DND-41 (cell line): ENCODE measurements around the gene TXNRD1.

Experiments
- CTCF ChIP-seq: IDR thresholded peaks from 2 replicates; pipeline ENCODE4 v1.5.1; 2012; ENCODE audit warnings: borderline replicate concordance, low read length, moderate library complexity, mild to moderate bottlenecking; ENCODE audit not compliant: poor library complexity, severe bottlenecking; ENCODE audit errors: extremely low read depth
- EZH2 ChIP-seq: IDR thresholded peaks from 3 replicates; pipeline ENCODE4 v1.6.1; 2012; ENCODE audit warnings: borderline replicate concordance, low read depth, mild to moderate bottlenecking, moderate library complexity, low read length, inconsistent platforms; ENCODE audit not compliant: severe bottlenecking

GRCh38 chr12:104351057-104351983, 135.7 kb downstream of the TXNRD1 start:
- TF ChIP-seq EZH2 (no peak), CTCF (no peak)
